HCEC 1CT (cell line): ENCODE results near the gene TTYH1.

ENCODE experiments used
- DNase-seq: peaks from one replicate; pipeline ENCODE4 v3.0.0-alpha.2; 2017

The TTYH1 gene

DNA sequence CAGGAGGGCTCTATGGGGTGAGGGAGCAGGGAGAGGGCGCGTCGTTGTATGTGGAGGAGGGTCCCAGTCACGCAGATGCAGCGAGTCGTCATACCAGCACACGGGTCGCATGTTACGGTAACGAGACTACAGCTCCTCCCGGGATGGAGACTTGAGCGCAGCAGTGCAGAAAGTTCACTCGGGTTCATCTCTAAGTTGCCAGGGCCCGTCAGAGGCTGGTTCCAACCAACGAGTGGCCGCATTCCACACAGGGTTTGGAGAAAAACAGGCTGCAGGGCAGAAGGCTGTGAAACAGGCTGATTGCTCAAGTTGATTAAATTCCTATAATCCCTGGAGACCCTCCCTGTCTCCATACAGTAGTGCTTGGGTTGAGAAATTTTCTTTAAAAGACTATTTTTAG is 21.9 kb upstream of the TTYH1 start:
- no peak for DNase-seq

GRCh38 chr19:54395685-54396084 is 19.6 kb upstream of the TTYH1 start:
- no peak for DNase-seq

GRCh38 chr19:54399189-54399588 is 16.1 kb upstream of the TTYH1 start:
- no peak for DNase-seq

DNA sequence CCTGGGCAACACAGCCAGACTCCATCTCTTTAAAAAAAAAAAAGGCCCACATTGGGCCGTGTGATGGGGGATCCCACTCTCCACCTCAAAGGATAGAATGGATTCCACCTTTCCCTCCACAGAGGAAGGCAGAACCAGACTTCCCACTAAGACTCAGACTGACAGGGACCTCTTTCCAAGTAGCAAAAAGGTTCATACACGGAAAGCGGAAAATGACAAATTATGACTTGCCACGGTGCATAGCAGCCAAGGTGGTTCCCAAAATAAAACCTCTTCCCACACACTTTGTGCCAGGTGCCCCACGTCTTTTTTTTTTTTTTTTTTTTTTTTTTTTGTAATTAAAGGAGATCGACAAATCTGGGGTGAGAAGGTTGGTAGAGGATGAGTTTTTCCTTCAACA is 14.4 kb upstream of the TTYH1 start:
- DNase-seq = no peak

DNA sequence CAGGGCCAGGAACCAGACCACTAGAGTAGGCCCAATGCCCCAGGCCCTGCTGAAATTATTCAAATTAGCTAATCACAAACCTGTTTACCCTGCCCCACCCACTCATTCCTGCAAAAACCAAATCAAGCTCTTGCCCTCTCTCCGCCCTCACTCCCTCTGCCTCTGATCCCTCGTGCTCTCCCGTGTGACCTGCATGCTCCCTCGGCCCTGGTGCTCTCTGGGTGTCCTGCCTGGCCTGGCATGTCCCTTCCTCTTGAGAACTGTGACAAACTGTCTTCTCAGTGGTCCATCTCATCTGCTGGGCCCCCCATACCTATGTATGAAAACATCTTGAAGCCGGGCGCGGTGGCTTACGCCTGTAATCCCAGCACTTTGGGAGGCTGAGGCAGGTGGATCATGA is 12.2 kb upstream of the TTYH1 start:
- no peak for DNase-seq

GRCh38 chr19:54405628-54406027 is 9.6 kb upstream of the TTYH1 start:
- DNase-seq = no peak

DNA sequence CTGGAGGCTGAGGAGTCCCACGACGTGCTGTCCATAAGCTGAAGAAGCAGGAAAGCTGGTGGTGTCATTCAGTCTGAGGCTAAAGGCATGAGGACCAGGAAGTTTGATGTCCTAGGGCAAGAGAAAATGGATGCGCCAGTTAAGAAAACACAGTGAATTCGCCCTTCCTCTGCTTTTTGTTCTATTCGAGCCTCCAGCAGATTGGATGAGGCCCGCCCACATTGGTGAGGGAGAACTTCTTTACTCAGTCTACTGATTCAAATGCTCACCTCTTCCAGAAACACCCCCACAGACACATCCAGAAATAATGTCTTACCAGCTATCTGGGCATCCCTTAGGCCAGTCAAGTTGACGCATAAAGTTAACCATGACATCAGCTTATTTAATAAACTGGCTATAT is 7.5 kb upstream of the TTYH1 start:
- no peak for DNase-seq

GRCh38 chr19:54408456-54409026 is 6.7 kb upstream of the TTYH1 start:
- no peak for DNase-seq

GRCh38 chr19:54411033-54411432 is 4.2 kb upstream of the TTYH1 start:
- no peak for DNase-seq

DNA sequence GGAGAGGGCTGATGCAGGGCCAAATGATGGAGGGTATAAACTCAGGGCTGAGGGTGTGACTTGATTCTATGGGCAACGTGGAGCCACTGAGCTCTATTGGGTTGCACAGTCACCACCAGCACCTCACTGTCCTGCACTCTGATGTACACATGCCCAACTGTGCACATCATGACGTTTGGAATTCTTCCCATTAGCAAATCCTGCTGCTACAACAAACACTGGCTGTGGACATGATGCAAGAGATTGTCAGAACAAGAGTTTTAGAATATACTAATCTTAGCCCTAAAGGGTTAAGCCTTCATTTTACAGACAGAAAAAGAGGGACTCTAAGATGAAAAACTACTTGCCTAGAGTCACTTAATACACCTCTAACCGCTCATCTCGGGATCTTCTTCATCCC is 2.4 kb upstream of the TTYH1 start:
- no peak for DNase-seq

- no peak for DNase-seq
These were observed 1.1 kb upstream of the TTYH1 start for GRCh38 chr19:54414156-54414555.

DNA sequence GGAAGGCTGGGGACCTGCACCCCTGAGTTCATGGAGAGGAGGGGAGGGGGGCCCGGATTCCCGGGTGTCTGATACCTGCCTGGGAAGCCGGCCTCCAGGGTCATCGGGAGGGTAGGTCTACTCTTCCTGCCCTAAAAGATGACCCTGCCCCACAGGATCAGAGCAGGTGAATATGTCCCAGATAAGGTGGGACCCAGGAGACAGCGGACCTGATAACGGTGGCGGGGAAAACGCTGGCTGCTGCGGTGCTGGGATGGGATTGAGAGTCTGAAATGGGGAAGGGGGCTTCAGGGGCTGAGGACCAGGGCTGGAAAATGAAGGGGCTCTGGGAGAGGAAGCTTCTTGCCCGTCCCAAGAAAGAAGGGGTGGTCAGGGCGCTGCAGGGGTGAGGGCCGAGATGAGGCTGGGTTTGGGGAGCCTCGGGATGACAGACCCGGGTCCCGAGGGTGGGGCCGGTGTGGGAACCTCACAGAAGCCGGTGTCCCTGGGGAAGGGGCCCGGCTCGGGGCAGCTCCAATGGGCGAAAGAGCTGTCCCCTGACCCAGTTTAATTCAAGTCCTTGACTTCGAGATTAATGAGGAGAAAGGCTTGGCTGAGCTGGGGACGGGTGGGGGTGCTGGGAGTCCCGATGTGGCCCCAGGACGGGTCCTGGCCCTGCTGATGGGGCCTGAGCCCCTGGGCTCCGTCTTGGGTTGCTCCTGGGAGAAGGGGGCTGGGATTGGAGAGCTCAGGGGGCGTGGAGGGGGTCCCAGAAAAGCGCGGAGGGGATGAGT is 823 bp downstream of the TTYH1 start:
- no peak for DNase-seq

- no peak for DNase-seq
These were observed 1.6 kb downstream of the TTYH1 start for GRCh38 chr19:54416695-54417491.

GRCh38 chr19:54418030-54418929 is 3.0 kb downstream of the TTYH1 start:
- DNase-seq = no peak

DNA sequence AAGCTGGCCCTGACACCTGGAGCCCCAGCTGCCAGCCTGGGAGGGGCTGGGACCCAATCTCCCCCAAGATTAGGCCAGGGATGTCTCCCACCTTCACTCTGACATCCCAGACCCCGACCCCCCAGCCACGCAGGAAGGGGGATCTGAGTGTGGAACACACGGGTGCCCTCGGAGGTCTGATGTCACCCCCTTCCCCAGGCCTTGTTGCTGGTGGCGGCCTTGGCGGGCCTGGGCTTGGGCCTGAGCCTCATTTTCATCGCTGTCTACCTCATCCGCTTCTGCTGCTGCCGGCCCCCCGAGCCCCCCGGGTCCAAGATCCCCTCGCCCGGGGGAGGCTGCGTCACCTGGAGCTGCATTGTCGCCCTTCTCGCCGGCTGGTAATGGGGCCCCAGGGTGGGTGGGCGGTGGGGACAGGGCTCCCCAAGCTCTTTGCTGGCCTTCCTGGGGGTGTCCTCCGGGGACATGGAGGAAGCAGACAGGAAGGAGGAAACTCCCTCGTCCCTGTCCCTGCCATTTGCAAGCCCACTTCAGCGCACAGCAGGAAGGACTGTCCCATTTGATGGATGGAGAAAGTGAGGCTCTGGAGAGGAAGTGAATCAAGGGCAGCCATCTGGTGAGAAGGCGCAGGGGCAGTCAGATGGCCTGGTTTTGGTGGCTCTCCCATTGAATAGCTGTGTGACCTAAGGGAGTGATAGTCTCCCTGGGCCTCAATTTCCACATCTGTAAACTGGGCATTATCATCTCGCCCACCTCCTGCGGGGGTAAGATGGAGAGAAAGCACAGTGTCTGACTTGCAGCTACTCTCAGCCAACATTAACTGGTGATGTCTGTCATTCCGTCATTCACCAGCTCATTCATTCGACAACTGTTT is 3.9 kb downstream of the TTYH1 start:
- no peak for DNase-seq

DNA sequence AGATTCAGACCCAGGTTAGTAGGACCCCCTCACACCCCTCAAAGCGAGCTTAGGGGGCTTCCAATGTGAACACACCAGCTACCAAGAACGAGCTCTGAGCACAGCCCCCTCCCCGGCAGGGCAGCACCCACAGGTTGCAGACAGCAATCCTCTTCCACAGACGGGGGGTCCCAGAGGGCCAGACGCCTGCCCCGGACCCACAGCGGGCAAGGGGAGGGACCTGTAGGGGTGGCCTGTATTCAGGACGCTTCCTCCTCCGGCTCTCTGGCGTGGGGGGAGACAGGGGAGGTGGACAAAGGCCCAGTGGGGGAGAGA is 4.8 kb downstream of the TTYH1 start:
- DNase-seq = no peak

DNA sequence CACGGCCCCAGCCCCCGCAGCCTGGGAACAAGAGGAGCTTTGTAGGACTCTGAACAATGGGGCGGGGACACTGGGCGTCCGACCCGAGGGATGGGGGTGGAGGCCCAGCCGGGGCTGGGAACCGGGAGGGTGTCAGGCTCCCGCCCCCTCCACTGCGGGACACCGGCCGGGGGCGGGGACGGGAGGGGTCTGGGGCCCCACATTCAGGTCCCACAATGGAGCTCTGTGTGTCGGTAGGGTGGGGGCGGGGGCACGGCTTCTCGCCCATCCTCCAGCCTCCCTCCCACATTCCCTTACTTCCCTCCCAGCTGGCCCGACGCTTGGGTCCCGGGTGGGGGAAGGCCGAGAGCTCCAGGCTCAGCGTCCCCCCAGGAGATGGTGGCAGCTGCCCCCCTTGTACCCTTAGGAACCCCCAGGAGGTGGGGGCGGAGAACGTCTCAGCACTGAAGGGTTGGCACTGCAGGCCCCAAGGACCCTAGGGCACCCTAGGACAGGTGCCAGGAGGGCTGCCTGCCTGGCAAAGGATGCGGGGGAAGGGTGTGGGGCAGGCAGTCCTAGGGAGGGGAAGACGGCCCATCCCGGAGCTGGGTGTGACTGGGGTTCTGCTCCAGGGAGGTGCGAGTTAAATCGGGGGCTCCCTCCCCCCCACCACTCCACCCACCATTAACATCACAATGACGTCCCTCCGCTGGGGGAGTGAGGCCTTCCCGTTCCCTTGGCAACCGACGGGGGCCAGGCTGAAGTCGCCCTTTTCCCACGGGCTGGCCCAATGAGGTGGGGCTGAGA is 5.3 kb downstream of the TTYH1 start:
- DNase-seq = no peak

DNA sequence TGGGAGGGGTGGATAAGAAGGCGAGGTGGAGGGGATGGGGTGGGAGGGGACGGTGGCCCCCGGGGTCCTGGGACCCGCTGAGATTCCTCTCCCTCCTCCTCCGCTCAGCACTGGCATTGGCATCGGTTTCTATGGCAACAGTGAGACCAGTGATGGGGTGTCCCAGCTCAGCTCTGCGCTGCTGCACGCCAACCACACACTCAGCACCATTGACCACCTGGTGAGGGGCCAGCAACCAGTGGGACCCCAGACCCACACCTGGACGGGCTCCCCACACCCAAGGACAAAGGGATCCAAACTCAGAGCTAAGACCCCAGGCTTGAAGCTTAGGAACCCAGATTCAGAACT is 5.9 kb downstream of the TTYH1 start:
- DNase-seq = no peak

GRCh38 chr19:54421521-54421920 is 6.3 kb downstream of the TTYH1 start:
- DNase-seq = no peak

- DNase-seq = no peak
These were observed 6.9 kb downstream of the TTYH1 start for GRCh38 chr19:54422136-54422535.

DNA sequence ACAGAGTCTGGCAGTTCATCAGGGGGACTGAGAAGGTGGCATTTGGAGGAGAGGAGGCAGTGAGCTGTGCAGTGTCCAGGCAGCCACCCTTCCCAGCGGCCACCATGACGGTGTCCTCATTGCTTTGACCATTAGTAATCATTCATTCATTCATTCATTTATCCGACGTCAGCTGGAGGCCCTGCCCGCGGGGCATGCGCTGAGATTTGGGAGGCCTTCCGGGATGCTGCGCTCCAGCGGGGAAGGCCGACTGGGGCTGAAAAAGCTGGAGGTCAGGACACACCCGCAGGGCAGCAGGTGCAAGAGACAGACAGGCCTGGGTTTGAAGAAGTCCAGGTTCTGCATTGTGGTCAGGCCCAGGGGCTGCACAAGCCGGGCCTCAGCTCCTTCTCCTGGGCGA is 8.9 kb downstream of the TTYH1 start:
- DNase-seq = no peak
